ENCODE measurements around the gene CSMD2.

CSMD2 gene

DNA sequence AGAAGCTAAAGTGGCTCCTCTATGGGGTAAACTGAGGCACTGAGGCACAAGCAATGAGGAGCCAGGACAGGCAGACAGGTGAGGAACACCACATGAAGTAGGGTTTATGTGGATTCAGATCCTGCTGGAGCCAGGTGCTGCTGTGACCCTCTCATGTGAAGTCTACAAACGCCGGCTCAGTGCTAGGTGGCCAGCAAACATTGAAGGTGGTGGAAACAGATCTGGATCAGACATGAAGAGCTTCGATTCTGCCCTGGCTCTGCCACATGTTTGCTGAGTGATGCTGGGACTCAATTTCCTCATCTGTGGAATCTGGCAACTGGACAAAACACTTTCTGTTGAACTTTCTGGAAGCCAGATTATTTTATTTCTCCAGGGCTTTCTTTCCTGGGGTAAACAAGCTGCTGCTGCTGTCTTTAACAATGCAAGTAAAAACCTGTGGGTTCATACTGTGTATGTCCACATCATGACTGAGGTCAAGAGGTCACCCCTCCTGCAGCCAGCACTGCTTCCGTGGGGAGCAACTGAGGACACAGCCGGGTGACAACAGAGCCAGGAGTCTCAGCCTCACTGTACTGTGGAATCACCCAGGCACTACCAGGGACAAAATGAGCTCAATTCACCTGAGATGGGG is 267.8 kb downstream of the CSMD2 start:
- TF ChIP-seq, protein P1, sequence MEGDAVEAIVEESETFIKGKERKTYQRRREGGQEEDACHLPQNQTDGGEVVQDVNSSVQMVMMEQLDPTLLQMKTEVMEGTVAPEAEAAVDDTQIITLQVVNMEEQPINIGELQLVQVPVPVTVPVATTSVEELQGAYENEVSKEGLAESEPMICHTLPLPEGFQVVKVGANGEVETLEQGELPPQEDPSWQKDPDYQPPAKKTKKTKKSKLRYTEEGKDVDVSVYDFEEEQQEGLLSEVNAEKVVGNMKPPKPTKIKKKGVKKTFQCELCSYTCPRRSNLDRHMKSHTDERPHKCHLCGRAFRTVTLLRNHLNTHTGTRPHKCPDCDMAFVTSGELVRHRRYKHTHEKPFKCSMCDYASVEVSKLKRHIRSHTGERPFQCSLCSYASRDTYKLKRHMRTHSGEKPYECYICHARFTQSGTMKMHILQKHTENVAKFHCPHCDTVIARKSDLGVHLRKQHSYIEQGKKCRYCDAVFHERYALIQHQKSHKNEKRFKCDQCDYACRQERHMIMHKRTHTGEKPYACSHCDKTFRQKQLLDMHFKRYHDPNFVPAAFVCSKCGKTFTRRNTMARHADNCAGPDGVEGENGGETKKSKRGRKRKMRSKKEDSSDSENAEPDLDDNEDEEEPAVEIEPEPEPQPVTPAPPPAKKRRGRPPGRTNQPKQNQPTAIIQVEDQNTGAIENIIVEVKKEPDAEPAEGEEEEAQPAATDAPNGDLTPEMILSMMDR (IDR thresholded peaks at IDR 0.05; ENCODE audit: borderline replicate concordance, insufficient read depth, low read depth, low read length): no peak
- no peak overlapping the region for H3K4me3 ChIP-seq (ENCODE audit: low read depth, low read length)

DNA sequence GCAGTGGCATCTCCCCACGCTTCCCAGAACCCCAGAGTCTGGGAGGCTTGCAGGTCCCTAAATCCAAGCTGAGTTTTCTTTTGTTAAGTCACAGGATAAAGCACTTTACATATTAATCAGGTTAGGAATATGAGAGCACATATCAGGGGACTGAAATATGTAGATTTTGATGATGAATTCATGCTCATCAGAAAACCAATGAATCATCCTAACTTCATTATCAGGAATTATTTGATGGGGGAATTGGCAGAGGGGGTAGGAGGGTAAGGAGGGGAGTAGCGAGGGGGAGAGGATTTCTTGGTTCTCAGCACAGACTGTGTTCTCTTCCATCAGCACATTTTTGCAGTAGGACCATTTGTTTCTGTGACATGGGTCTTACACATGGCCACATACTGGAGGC is 269.1 kb downstream of the CSMD2 start:
- TF ChIP-seq, protein P1 (IDR thresholded peaks at IDR 0.05; ENCODE audit: borderline replicate concordance, insufficient read depth, low read depth, low read length): no peak
- no peak overlapping the region for H3K4me3 ChIP-seq (ENCODE audit: low read depth, low read length)

DNA sequence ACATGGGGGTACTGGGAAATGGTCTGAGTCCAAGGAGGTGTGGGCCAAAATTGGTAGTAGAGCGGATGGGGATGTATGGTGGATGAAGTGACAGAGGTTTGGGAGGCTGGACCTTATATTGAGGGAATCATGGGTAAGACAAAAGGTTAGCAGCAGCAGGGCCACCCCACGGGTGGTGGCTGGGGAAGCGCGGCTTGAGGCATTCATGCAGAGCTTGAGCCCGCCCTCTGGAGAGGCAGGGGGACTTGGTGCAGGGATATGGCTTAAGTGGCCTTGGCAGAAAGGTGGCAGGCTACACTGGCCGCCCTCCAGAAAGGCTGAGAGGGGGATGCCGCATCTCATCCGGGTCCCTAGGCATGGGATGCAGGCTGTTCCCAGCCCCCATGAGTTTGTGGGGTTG is 269.6 kb downstream of the CSMD2 start:
- H3K4me3 ChIP-seq (ENCODE audit: low read depth, low read length): no peak overlapping the region
- TF ChIP-seq, protein P1 (IDR thresholded peaks at IDR 0.05; ENCODE audit: borderline replicate concordance, insufficient read depth, low read depth, low read length): no peak

DNA sequence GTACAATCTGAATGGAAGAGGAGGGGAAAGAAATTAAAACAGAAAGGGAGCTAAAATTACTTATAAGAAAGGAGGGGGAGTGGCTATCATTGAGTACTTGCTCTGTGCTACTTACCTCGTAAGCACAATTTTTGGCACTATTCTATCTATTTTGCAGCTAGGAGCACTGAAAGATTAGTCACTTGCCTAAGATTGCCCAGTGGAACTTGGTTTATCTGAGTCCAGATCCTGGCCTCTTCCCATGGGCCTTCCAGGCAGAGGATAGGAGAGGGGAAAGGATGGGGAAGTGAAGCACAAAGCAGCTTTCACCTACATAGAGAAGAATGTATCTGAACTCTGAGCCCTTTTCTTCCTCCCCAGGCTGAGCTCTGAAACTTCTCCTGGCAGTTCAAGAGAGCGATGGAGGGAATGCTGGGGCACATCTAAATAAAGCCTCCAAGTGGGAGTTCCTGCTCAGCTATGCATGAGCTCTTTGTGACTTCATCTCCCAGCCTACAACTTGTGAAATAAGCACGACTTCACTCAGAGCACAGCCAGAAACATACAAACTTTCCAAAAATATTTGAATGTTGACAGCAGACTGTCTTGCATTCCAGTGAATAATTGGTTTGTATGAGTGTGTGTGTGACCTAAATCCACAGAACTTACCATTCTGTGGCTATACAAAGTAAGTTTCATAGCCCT is 271.7 kb downstream of the CSMD2 start:
- TF ChIP-seq, protein P1 (IDR thresholded peaks at IDR 0.05; ENCODE audit: borderline replicate concordance, insufficient read depth, low read depth, low read length): no peak
- no peak overlapping the region for H3K4me3 ChIP-seq (ENCODE audit: low read depth, low read length)

DNA sequence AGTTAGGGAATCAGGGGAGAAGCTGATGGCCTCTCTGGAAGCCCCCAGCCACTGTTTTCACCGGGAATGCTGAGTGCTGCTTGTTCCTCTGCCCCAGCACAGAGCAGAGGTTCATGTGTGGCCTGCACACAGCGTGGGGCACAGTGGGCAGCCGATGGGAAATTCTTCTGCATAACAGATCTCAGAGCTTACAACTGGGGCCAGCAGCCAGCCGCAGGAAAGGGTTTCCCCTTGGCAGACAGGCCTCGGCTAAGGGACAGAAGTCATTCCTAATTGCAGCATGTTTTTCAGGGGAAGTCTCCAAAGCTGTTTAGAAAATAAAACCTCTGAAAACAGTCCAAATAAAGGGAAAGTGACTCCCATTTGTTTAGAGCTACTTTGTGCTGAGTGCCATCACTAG is 278.5 kb downstream of the CSMD2 start:
- TF ChIP-seq, protein P1 (IDR thresholded peaks at IDR 0.05; ENCODE audit: borderline replicate concordance, insufficient read depth, low read depth, low read length): no peak

DNA sequence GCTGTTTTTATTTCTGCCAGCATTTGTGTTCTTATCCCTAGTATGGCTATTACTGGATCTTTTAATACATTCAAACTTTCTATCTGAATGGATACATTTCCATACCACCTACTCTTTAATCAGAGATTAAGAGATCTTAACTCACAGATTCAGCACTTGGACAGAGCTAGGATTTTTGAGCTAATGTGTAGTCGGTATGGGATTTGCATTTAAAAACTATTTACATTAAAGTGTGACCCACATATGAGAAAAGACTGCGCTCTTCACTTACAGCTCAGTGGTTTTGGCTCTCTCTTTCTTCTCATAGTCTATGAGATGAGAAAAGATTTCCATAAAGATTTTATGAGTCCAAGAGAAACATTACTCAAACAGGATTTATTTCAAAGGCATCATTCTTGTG is 284.7 kb downstream of the CSMD2 start:
- H3K4me3 ChIP-seq (ENCODE audit: low read depth, low read length): no peak overlapping the region
- TF ChIP-seq, protein P1 (IDR thresholded peaks at IDR 0.05; ENCODE audit: borderline replicate concordance, insufficient read depth, low read depth, low read length): no peak

More for the DNA sequence above, 278.5 kb downstream of the CSMD2 start:
- no peak overlapping the region for H3K4me3 ChIP-seq (ENCODE audit: low read depth, low read length)

DNA sequence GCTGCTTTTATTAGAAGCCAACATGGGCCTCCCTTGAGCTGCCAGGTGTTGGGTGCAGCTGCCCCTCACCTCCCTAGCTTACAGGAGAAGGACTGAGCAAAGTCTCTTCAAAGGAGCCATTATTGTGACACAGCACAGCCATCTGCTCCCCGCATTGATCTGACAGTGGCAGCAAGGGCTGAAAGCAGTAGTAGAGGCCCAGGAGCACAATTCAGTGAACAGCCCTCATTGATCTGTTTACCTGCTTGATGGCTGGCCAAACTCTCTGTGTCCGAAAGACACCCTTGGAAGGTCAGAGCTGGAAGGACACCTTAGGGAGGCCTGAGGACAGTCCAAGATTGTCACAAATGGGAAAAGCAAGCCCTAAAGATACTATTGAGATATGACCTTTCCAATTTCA is 286.6 kb downstream of the CSMD2 start:
- TF ChIP-seq, protein P1 (IDR thresholded peaks at IDR 0.05; ENCODE audit: borderline replicate concordance, insufficient read depth, low read depth, low read length): no peak
- H3K4me3 ChIP-seq (ENCODE audit: low read depth, low read length): no peak overlapping the region

Measured in GM12875 (cell line).